Uterus (tissue), 2 donors: Measurements from ENCODE around the gene CENATAC.

Source experiments
- CTCF ChIP-seq, 4 experiments: fragments of 200-600 bp in 2 of 4; fragments of 450-650 bp in 2 of 4; sonication (generic) in 2 of 4; IDR thresholded peaks; one replicate each; pipeline ENCODE4 v1.5.1; 2016 to 2019; ENCODE audit warnings: antibody characterized with exemption in 4 of 4, mild to moderate bottlenecking in 2 of 4, moderate library complexity in 1 of 4
- POLR2A ChIP-seq, 2 donors: fragments of 450-650 bp; IDR thresholded peaks; one replicate each; pipeline ENCODE4 v1.6.1; 2016; ENCODE audit warnings: antibody characterized with exemption in 2 of 2, mild to moderate bottlenecking in 1 of 2, moderate library complexity in 1 of 2

GRCh38 chr11:118984825-118985224 is 13.1 kb upstream of the CENATAC start:
- TF ChIP-seq POLR2A (IDR thresholded peaks at IDR 0.05) = no peak
- no peak for TF ChIP-seq CTCF (IDR thresholded peaks at IDR 0.05)
